ENCODE results near the gene WNK1. TPM values are rescaled to one million over a fixed set of nuclear protein-coding genes. Genes with fewer than 3 reads are reported as not detected.

Gene WNK1
- total RNA-seq, 1 donor from 2014 or later: 57.7 TPM

GRCh38 chr12:904010-904414 is 151.6 kb downstream of the WNK1 start:
- H3K36me3 ChIP-seq (ENCODE audit: control insufficient read depth, insufficient read depth, low read length): peaks cover 26% of the 10 kb centered on the region
- H3K27me3 ChIP-seq (ENCODE audit: control insufficient read depth, insufficient read depth, low read length): no peaks in the 10 kb centered on the region
- no peak overlapping the region for H3K4me3 ChIP-seq (ENCODE audit: low read depth, low read length)
- DNase-seq (ENCODE audit: low read depth) (no peak), FAIRE-seq (no peak)
- TF ChIP-seq CTCF (IDR thresholded peaks at IDR 0.05; ENCODE audit: insufficient read depth, low read length, severe bottlenecking): no peak

GRCh38 chr12:905261-906031 is 153.1 kb downstream of the WNK1 start:
- no peak for TF ChIP-seq CTCF (IDR thresholded peaks at IDR 0.05; ENCODE audit: insufficient read depth, low read length, severe bottlenecking)
- DNase-seq (ENCODE audit: low read depth) (no peak), FAIRE-seq (no peak)

DNA sequence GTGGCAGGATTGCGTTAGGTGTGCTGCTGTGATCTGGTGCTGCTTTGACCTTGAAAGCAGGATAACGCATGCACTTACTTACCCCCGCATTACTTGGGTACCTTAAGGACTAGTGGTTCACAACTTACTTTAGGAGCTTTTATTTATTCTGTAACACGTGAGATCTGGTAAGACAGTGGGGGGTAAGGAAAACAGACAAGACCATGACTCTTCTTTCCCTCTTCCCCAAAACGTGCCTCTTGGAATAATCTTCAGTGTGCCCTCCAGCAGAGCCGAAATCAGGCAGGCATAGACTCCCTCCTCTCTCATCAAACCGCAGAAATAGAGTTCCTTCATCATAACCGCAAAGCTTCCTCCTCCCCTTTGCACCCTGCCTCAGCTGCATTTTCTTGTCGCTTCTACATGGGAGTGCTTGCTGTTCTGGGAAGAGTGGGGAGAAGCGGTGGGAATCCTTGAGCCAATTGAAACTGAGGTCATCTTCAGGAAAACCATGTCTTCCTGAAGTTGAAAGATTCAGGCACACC is 153.7 kb downstream of the WNK1 start:
- no peak for FAIRE-seq
- no peak for TF ChIP-seq CTCF (IDR thresholded peaks at IDR 0.05; ENCODE audit: insufficient read depth, low read length, severe bottlenecking)
- H3K27me3 ChIP-seq (ENCODE audit: control insufficient read depth, insufficient read depth, low read length): no peaks in the 10 kb centered on the region
- no peak for DNase-seq (ENCODE audit: low read depth)
- peaks cover 23% of the 10 kb centered on the region for H3K36me3 ChIP-seq (ENCODE audit: control insufficient read depth, insufficient read depth, low read length)
- H3K4me3 ChIP-seq (ENCODE audit: low read depth, low read length): no peak overlapping the region

More at GRCh38 chr12:905261-906031, 153.1 kb downstream of the WNK1 start:
- Histone ChIP-seq H3K27me3 (ENCODE audit: control insufficient read depth, insufficient read depth, low read length) (no peaks in the 10 kb centered on the region), H3K4me3 (ENCODE audit: low read depth, low read length) (no peak overlapping the region), H3K36me3 (ENCODE audit: control insufficient read depth, insufficient read depth, low read length) (peaks cover 22% of the 10 kb centered on the region)

GRCh38 chr12:907413-908185 is 155.2 kb downstream of the WNK1 start:
- Histone ChIP-seq H3K4me3 (ENCODE audit: low read depth, low read length) (no peak overlapping the region), H3K27me3 (ENCODE audit: control insufficient read depth, insufficient read depth, low read length) (no peaks in the 10 kb centered on the region), H3K36me3 (ENCODE audit: control insufficient read depth, insufficient read depth, low read length) (peaks cover 19% of the 10 kb centered on the region)
- FAIRE-seq (no peak), DNase-seq (ENCODE audit: low read depth) (no peak)
- no peak for TF ChIP-seq CTCF (IDR thresholded peaks at IDR 0.05; ENCODE audit: insufficient read depth, low read length, severe bottlenecking)

GRCh38 chr12:909861-910260 is 157.5 kb downstream of the WNK1 start:
- peaks cover 21% of the 10 kb centered on the region for H3K36me3 ChIP-seq (ENCODE audit: control insufficient read depth, insufficient read depth, low read length)
- no peak for TF ChIP-seq CTCF (IDR thresholded peaks at IDR 0.05; ENCODE audit: insufficient read depth, low read length, severe bottlenecking)
- FAIRE-seq: no peak
- no peak for DNase-seq (ENCODE audit: low read depth)
- no peaks in the 10 kb centered on the region for H3K27me3 ChIP-seq (ENCODE audit: control insufficient read depth, insufficient read depth, low read length)
- no peak overlapping the region for H3K4me3 ChIP-seq (ENCODE audit: low read depth, low read length)
